Activated CD4-positive, CD25-positive, alpha-beta regulatory T cell (primary cell): ENCODE measurements around the gene GFRAL.

Experiments used
- DNase-seq, 4 experiments: peaks; one replicate each; lab custom pipeline; 2025; lab: John Stamatoyannopoulos, UW

Gene GFRAL

DNA sequence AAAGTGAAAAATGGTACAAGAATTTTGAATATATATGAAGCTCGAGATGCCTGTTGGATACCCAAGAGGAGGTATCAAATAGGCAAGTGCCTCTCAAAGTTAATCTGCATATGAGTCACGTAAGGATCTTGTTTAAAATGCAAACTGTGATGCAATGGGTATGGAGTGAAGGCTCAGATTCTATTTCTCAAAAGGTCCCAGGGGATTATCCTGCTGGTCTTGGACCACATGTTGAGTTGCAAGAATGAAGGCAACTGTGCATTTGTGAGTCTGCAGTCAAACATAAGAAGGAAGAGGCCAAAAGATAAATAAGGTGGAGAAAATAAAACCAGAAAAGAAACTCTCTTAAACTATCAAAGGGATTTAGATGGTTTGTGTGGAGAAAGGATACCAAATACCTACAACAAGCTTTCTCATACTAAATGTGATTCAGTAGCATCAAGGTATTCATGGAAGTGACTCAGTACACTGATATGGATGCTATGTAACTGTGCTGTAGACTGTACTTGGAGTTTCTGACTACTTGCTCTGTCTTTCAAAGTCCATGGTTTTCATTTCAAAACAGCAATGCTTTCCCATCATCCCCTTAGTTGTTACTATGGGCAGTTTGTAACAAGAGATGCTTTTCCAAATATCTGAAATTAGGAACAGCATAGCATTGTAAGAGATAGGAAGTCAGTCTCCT is 106.3 kb downstream of the GFRAL start:
- no peak for DNase-seq

GRCh38 chr6:55437141-55437540 is 109.9 kb downstream of the GFRAL start:
- no peak for DNase-seq

DNA sequence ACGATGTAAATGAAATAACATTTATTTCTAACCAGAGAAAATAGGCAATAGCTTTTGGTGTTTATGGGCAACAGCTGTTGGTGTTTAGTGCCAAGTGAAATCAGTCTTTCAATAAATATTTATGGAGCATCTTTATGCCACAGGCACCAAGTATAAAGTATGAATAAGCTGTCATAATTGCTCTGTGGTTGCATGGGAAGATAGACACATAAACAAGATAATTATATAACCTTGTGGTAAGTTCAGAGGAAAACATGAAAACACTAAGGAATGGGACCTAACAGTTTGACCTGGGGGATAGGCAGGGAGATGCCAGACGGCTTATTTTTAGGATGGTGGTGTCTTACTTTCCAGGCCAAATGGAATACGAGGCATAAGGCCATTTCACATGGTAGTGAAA is 110.9 kb downstream of the GFRAL start:
- DNase-seq, result no peak

- DNase-seq, result no peak
These were observed 116.2 kb downstream of the GFRAL start for GRCh38 chr6:55443238-55444134.

DNA sequence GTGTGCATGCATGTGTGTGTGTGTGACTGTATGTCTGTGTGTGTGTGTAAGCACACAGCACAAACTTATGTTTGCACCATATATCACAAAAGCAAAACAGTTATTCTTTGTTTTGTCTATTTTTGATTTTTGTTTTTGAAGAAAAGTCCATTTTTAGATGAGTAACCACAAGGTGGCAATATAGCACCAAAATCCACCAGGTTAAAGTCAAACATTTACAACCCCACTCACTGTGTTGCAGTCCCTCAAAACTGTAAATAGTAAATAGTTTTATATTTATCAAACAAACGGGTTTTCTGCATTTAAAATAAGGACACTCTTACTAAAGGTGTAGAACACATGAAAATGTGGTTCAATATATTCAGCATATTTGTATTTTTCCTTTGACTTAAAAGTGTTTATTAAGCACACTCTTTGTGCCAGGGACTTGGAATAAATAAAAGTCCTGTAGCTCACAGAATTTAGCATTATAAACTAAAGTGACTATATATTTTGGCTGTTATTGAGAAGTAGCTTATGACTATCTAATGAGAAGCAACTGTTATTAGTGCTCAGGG is 118.5 kb downstream of the GFRAL start:
- DNase-seq, result no peak

DNA sequence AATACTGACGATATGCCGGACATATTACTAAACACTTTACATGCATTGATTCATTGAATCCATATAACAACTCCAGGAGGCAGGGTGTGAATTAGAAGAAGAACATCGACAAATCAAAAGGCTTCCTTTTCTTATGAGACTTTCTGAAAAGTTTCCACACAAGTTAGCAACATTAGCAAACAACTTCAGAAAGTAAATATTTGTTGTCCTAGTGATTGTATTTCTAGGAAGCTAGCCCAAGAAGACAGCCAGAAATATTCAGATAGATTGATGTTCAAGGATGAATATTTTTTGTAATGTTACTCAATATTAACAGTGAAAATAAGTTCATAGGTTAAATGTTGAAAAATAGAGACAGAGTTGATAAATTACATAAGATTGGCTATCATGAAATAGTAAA is 120.6 kb downstream of the GFRAL start:
- no peak for DNase-seq

DNA sequence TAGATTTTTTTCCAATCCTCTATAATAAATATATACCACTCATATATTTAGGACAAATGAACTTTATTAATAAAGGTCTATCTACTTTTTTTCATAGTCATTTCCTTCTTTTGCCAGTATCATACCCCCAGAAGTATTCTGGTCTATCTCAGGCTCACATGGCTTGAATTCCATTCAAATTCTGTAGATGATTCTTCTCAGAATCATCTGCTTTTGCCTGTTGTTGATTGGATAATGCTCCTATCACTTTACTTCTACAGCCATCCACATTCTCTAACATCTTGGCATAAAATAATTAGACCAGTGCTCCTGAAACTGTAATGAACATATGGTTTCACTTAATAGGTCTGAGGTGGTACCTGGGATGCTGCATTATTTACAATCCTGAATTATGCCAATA is 121.2 kb downstream of the GFRAL start:
- DNase-seq, result no peak

GRCh38 chr6:55449225-55449624 is 122.0 kb downstream of the GFRAL start:
- no peak for DNase-seq

GRCh38 chr6:55450005-55450404 is 122.7 kb downstream of the GFRAL start:
- DNase-seq, result no peak
